A549 (cell line): Measurements from ENCODE around the gene MINDY3. TPM values are rescaled to one million over a fixed set of nuclear protein-coding genes. Genes with fewer than 3 reads are reported as not detected.

Experiments
- ATAC-seq, 2 experiments: fragments of 200-7000 bp in 1 of 2; fragments of >200 bp in 1 of 2; cut with Nextera tagmentation in 1 of 2; cut with Tn5 transposase in 1 of 2; 3 replicates each; pipeline versions ENCODE4 v1.8.0 to v1.9.1; 2018 to 2020; ENCODE audit warnings: mild to moderate bottlenecking in 1 of 2, moderate library complexity in 1 of 2
- CTCF ChIA-PET: fragments of 300-600 bp; sonication (Branson Sonifier 250); formaldehyde crosslinking; extraction: SDS; loops from one replicate; lab custom pipeline; 2021; ENCODE audit warnings: antibody characterized with exemption, inconsistent platforms; lab: Yijun Ruan, JAX
- POLR2A ChIA-PET: fragments of 350-600 bp; formaldehyde crosslinking; extraction: SDS; loops from one replicate; lab custom pipeline; 2021; ENCODE audit warnings: antibody characterized with exemption, inconsistent platforms; lab: Yijun Ruan, JAX
- DNase-seq, 2 experiments: peaks; one replicate each; pipeline versions ENCODE4 v3.0.0 to v3.0.0-alpha.2; 2011 to 2016; ENCODE audit warnings: low read depth in 1 of 2, low spot score in 1 of 2
- FAIRE-seq: peaks from 2 replicates; lab custom pipeline; 2011; peaks lifted over from hg19 to GRCh38; lab: Jason Lieb, UNC
- H3K27ac ChIP-seq, 2 experiments: fragments of >200 bp; sonication (Bioruptor Twin); formaldehyde crosslinking; 3 replicates each; pipeline ENCODE4 v1.5.1; 2016 to 2017
- H3K4me1 ChIP-seq: fragments of >200 bp; sonication (Bioruptor Twin); formaldehyde crosslinking; 3 replicates; pipeline ENCODE4 v1.6.1; 2016
- H3K4me2 ChIP-seq: fragments of >200 bp; sonication (Bioruptor Twin); formaldehyde crosslinking; 3 replicates; pipeline ENCODE4 v1.6.1; 2016
- H3K4me3 ChIP-seq: fragments of >200 bp; sonication (Bioruptor Twin); formaldehyde crosslinking; 3 replicates; pipeline ENCODE4 v1.5.1; 2016
- H3K9me3 ChIP-seq: fragments of >200 bp; sonication (Bioruptor Twin); formaldehyde crosslinking; 3 replicates; pipeline ENCODE4 v1.6.1; 2016
- BCL3 ChIP-seq: fragments of >200 bp; sonication (Bioruptor Twin); formaldehyde crosslinking; IDR thresholded peaks from 3 replicates; pipeline ENCODE4 v1.6.1; 2016
- BHLHE40 ChIP-seq: IDR thresholded peaks from 2 replicates; pipeline ENCODE4 v1.6.1; 2012; ENCODE audit warnings: low read depth, low read length, inconsistent platforms
- CBX2 ChIP-seq: fragments of 200-600 bp; sonication (generic); IDR thresholded peaks from 2 replicates; pipeline ENCODE4 v1.6.1; 2016; ENCODE audit warnings: low read depth, mild to moderate bottlenecking, borderline replicate concordance
- CBX8 ChIP-seq: fragments of 200-600 bp; sonication (generic); IDR thresholded peaks from 2 replicates; pipeline ENCODE4 v1.6.1; 2016
- CEBPB ChIP-seq, 2 experiments: fragments of >200 bp in 1 of 2; sonication (Bioruptor Twin) in 1 of 2; formaldehyde crosslinking in 1 of 2; IDR thresholded peaks; 2 replicates each; pipeline ENCODE4 v1.6.1; 2012 to 2016
- E2F6 ChIP-seq: IDR thresholded peaks from 2 replicates; pipeline ENCODE4 v1.6.1; 2012; ENCODE audit warnings: low read depth, borderline replicate concordance
- ELK1 ChIP-seq: fragments of 150-350 bp; IDR thresholded peaks from 2 replicates; pipeline ENCODE4 v1.6.1; 2014; ENCODE audit warnings: low read depth, mild to moderate bottlenecking, low read length
- EP300 ChIP-seq, 2 experiments: fragments of >200 bp; sonication (Bioruptor Twin); formaldehyde crosslinking; IDR thresholded peaks; 2 replicates in 1 of 2; 3 replicates in 1 of 2; pipeline ENCODE4 v1.6.1; 2016 to 2017
- FOSL2 ChIP-seq, 2 experiments: fragments of 450-650 bp in 1 of 2; fragments of >200 bp in 1 of 2; sonication (Bioruptor Twin) in 1 of 2; formaldehyde crosslinking; IDR thresholded peaks; 2 replicates each; pipeline versions ENCODE4 v1.5.0 to v1.6.1; 2016 to 2020; ENCODE audit warnings: mild to moderate bottlenecking in 1 of 2, moderate library complexity in 1 of 2
- FOXS1 ChIP-seq: fragments of 250-450 bp; sonication (Bioruptor Pico); IDR thresholded peaks from 2 replicates; pipeline ENCODE4 v1.5.0; 2020; ENCODE audit warnings: mild to moderate bottlenecking, moderate library complexity
- HDAC2 ChIP-seq: fragments of 200-600 bp; sonication (generic); IDR thresholded peaks from 2 replicates; pipeline ENCODE4 v1.6.1; 2016
- HES2 ChIP-seq: fragments of >200 bp; sonication (Bioruptor Twin); formaldehyde crosslinking; IDR thresholded peaks from 2 replicates; pipeline ENCODE4 v1.6.1; 2016
- HEYL ChIP-seq: fragments of 250-450 bp; sonication (Bioruptor Pico); IDR thresholded peaks from 2 replicates; pipeline ENCODE4 v1.8.0; 2021; ENCODE audit warnings: mild to moderate bottlenecking, moderate library complexity
- HMGXB4 ChIP-seq: fragments of 250-450 bp; sonication (Bioruptor Pico); IDR thresholded peaks from 2 replicates; pipeline ENCODE4 v1.5.0; 2021; ENCODE audit warnings: mild to moderate bottlenecking, moderate library complexity, borderline replicate concordance
- HOXA7 ChIP-seq: fragments of 250-450 bp; sonication (Bioruptor Pico); IDR thresholded peaks from 2 replicates; pipeline ENCODE4 v1.5.0; 2020; ENCODE audit warnings: mild to moderate bottlenecking, moderate library complexity
- JUNB ChIP-seq: fragments of >200 bp; sonication (Bioruptor Twin); formaldehyde crosslinking; IDR thresholded peaks from 2 replicates; pipeline ENCODE4 v1.6.1; 2016
- KDM1A ChIP-seq: fragments of 200-600 bp; sonication (generic); IDR thresholded peaks from 2 replicates; pipeline ENCODE4 v1.6.1; 2016; ENCODE audit warnings: low read depth, mild to moderate bottlenecking
- MYC ChIP-seq: IDR thresholded peaks from 2 replicates; pipeline ENCODE4 v1.6.1; 2012; ENCODE audit warnings: mild to moderate bottlenecking, inconsistent platforms, low read length, improper control_type of control experiment, borderline replicate concordance
- NFE2L2 ChIP-seq: fragments of 150-350 bp; conservative IDR thresholded peaks from 2 replicates; pipeline ENCODE4 v1.6.1; 2014; ENCODE audit warnings: low read length
- PBX3 ChIP-seq: IDR thresholded peaks from 2 replicates; pipeline ENCODE4 v1.6.1; 2012
- POLR2A ChIP-seq: IDR thresholded peaks from 2 replicates; pipeline ENCODE4 v1.6.1; 2012; ENCODE audit warnings: mild to moderate bottlenecking, low read length
- RAD21 ChIP-seq, 2 experiments: fragments of >200 bp in 1 of 2; sonication (Bioruptor Twin) in 1 of 2; formaldehyde crosslinking in 1 of 2; IDR thresholded peaks in 1 of 2; conservative IDR thresholded peaks in 1 of 2; 2 replicates in 1 of 2; 3 replicates in 1 of 2; pipeline ENCODE4 v1.6.1; 2012 to 2018; ENCODE audit warnings: inconsistent platforms in 1 of 2
- TFCP2L1 ChIP-seq: fragments of 250-450 bp; sonication (Bioruptor Pico); IDR thresholded peaks from 2 replicates; pipeline ENCODE4 v1.5.0; 2021; ENCODE audit warnings: mild to moderate bottlenecking
- TP53 ChIP-seq: fragments of 250-450 bp; sonication (Bioruptor Pico); IDR thresholded peaks from 2 replicates; pipeline ENCODE4 v1.5.0; 2021; ENCODE audit warnings: mild to moderate bottlenecking, moderate library complexity
- ZFP36 ChIP-seq: fragments of 450-650 bp; IDR thresholded peaks from 2 replicates; pipeline ENCODE4 v1.6.1; 2014; ENCODE audit warnings: borderline replicate concordance; ENCODE audit not compliant: partially characterized antibody
- ZNF302 ChIP-seq: fragments of 250-450 bp; sonication (Bioruptor Pico); IDR thresholded peaks from 2 replicates; pipeline ENCODE4 v1.9.0; 2021; ENCODE audit warnings: inconsistent platforms, mild to moderate bottlenecking, moderate library complexity
- ZSCAN20 ChIP-seq: fragments of 250-450 bp; sonication (Bioruptor Pico); IDR thresholded peaks from 2 replicates; pipeline ENCODE4 v1.8.0; 2022; ENCODE audit warnings: mild to moderate bottlenecking, moderate library complexity
- WGBS: methylation state at CpG from one replicate; pipeline ENCODE4 v1.1.6; 2017; ENCODE audit errors: missing lambda C conversion rate; 5-methylcytosine and 5-hydroxymethylcytosine counted together
- polyA plus RNA-seq, 4 experiments: library from polyadenylated mRNA; depleted of rRNA in 3 of 4; stranded (reverse); fragments of >200 nt; fragmentation: RNase III in 1 of 4; extraction: RNeasy Plus Mini Kit Qiagen cat#74134 plus additional on column Dnase treatment in 1 of 4; gene quantifications; 2 replicates in 3 of 4; 3 replicates in 1 of 4; pipeline ENCODE4 v1.2.3, GENCODE V29; 2011 to 2017

The MINDY3 gene
- polyA plus RNA-seq, 2 of the 4 experiments (the other 2 are of a cell fraction) = 14.4 to 25.3 TPM

- POLR2A ChIA-PET = no interaction called here
- H3K4me1 ChIP-seq = no peaks in the 10 kb centered on the region
- H3K4me2 ChIP-seq = no peak overlapping the region
- CTCF ChIA-PET = no interaction called here
- DNase-seq = no peak
- no peak overlapping the region for H3K4me3 ChIP-seq
- WGBS = 33% methylated on average over 2 of the region's 2 CpGs
- ATAC-seq = no peak
- H3K9me3 ChIP-seq = peaks cover 9% of the 10 kb centered on the region
- no peak overlapping the region for H3K27ac ChIP-seq
- TF ChIP-seq MYC = no peak
- TF ChIP-seq FOSL2 (IDR thresholded peaks at IDR 0.05) = no peak
- no peak for TF ChIP-seq FOSL2 (CRISPR knock-in tag; IDR thresholded peaks at IDR 0.05)
- TF ChIP-seq ZFP36 = no peak
- TF ChIP-seq HDAC2 = no peak
- TF ChIP-seq ZNF302 (CRISPR knock-in tag) = no peak
- TF ChIP-seq RAD21 (conservative IDR thresholded peaks at IDR 0.05 in 1 of 2, IDR thresholded peaks at IDR 0.05 in 1 of 2) = no peak
- TF ChIP-seq PBX3 = no peak
- TF ChIP-seq JUNB = no peak
- no peak for TF ChIP-seq BHLHE40
- TF ChIP-seq HOXA7 = no peak
- TF ChIP-seq CBX2 = no peak
- no peak for TF ChIP-seq HEYL (CRISPR knock-in tag)
- TF ChIP-seq HES2 = no peak
- no peak for TF ChIP-seq HMGXB4 (CRISPR knock-in tag)
- TF ChIP-seq NFE2L2 = no peak
- no peak for TF ChIP-seq FOXS1 (CRISPR knock-in tag)
- TF ChIP-seq ELK1 = no peak
- TF ChIP-seq TP53 (CRISPR knock-in tag) = no peak
- no peak for TF ChIP-seq CBX8
- no peak for TF ChIP-seq CEBPB (IDR thresholded peaks at IDR 0.05)
- FAIRE-seq = no peak
These were observed 4.1 kb upstream of the MINDY3 start for GRCh38 chr10:15864419-15864818.

GRCh38 chr10:15863733-15864132, 3.4 kb upstream of the MINDY3 start:
- CTCF ChIA-PET = no interaction called here
- FAIRE-seq (no peak), ATAC-seq (no peak), DNase-seq (no peak)
- Histone ChIP-seq H3K4me2 (no peak overlapping the region), H3K4me3 (no peak overlapping the region), H3K27ac (no peak overlapping the region), H3K4me1 (peaks cover 6% of the 10 kb centered on the region; the same call in 1 of the 3 replicates), H3K9me3 (peaks cover 9% of the 10 kb centered on the region)
- TF ChIP-seq JUNB (no peak), PBX3 (no peak), ZFP36 (no peak), TFCP2L1 (no peak), EP300 (IDR thresholded peaks at IDR 0.05) (no peak), BCL3 (no peak), ZSCAN20 (CRISPR knock-in tag) (no peak), POLR2A (no peak), E2F6 (no peak), KDM1A (no peak)
- POLR2A ChIA-PET = no interaction called here
